ENCODE measurements around the gene NSG2. TPM values are rescaled to one million over a fixed set of nuclear protein-coding genes. Genes with fewer than 3 reads are reported as not detected.

NSG2 gene
- total RNA-seq, 1 experiment from 2014 or later: not detected

DNA sequence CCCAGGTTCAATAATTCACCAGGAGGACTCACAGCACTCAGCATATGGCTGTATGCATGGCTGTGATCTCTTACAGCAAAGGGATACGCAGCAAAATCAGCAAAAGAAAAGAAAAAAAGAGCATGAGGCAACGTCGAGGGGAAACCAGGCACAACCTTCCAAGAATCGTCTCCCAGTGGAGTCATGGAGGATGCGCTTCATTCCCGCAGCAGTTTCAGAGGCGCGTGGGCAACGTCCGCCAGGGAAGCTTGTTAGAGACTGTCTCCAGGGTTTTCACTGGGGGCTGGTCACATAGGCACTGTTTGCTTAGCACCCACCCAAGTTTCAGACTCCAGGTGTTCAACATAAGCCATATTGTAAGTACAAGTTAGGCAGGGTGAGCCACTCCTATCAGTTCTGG, 44.6 kb downstream of the NSG2 start:
- H4K8ac ChIP-seq (replicated peaks; ENCODE audit: insufficient read length, low read depth, low read length): no peak overlapping the region
- H3K4me1 ChIP-seq (ENCODE audit: insufficient read depth, low read length): no peaks in the 10 kb centered on the region
- H3K79me2 ChIP-seq (ENCODE audit: insufficient read depth, low read length): no peaks in the 10 kb centered on the region
- no peak overlapping the region for H3T11ph ChIP-seq (ENCODE audit: low read length)
- H2BK120ac ChIP-seq (ENCODE audit: low read depth, low read length, poor library complexity, severe bottlenecking): no peak overlapping the region
- H3K23ac ChIP-seq (ENCODE audit: insufficient read length, low read depth, low read length): no peak overlapping the region
- H4K5ac ChIP-seq (ENCODE audit: insufficient read length, low read depth, low read length): no peak overlapping the region
- H3K27me3 ChIP-seq (ENCODE audit: insufficient read depth, low read length): no peaks in the 10 kb centered on the region
- H2AFZ ChIP-seq (ENCODE audit: low read length): no peak overlapping the region
- no peak overlapping the region for H3K9ac ChIP-seq (ENCODE audit: extremely low read depth, insufficient read length, low read length)
- no peak overlapping the region for H2AK5ac ChIP-seq (ENCODE audit: insufficient read length, low read length)
- Mint-ChIP-seq H3K4me3 (no peak overlapping the region), H3K27me3 (ENCODE audit: low read depth) (peaks cover 16% of the 10 kb centered on the region), H3K27ac (peak overlapping the region in 1 of 3 experiments; percentile 92; a peak in 2 of 7 replicates), H3K36me3 (ENCODE audit: insufficient read depth in 1 of 3, low read depth in 3 of 3) (no peaks in the 10 kb centered on the region), H3K4me1 (no peaks in the 10 kb centered on the region; a peak in 1 of 4 replicates), H3K9me3 (no peaks in the 10 kb centered on the region; a peak in 1 of 5 replicates)
- H3K9me3 ChIP-seq (ENCODE audit: control insufficient read depth, low read depth, low read length): no peaks in the 10 kb centered on the region
- H3K79me1 ChIP-seq (ENCODE audit: insufficient read depth, low read depth, low read length, poor library complexity, severe bottlenecking): no peaks in the 10 kb centered on the region
- no peak overlapping the region for H2BK15ac ChIP-seq (ENCODE audit: low read depth, low read length)
- DNase-seq: no peak
- no peak overlapping the region for H2BK5ac ChIP-seq (ENCODE audit: insufficient read length, low read length)
- H3K14ac ChIP-seq (ENCODE audit: insufficient read depth, low read length): no peak overlapping the region; the same call in 1 of the 2 replicates
- no peak overlapping the region for H2BK12ac ChIP-seq (ENCODE audit: insufficient read length, low read depth, low read length)
- no peak overlapping the region for H3K18ac ChIP-seq (ENCODE audit: insufficient read length, low read depth, low read length)
- H4K91ac ChIP-seq (ENCODE audit: insufficient read length, low read depth, low read length): no peak overlapping the region
- no peak overlapping the region for H2BK20ac ChIP-seq (ENCODE audit: low read depth, low read length, poor library complexity, severe bottlenecking)
- H3K4ac ChIP-seq (ENCODE audit: low read depth, low read length): no peak overlapping the region
- H3K4me2 ChIP-seq (ENCODE audit: insufficient read depth, insufficient read length, low read length): no peak overlapping the region
- no peaks in the 10 kb centered on the region for H4K20me1 ChIP-seq (ENCODE audit: control insufficient read depth, insufficient read depth, insufficient read length)
- no peak overlapping the region for H3K27ac ChIP-seq (ENCODE audit: insufficient read length, low read depth, low read length)
- TF ChIP-seq, protein P1, sequence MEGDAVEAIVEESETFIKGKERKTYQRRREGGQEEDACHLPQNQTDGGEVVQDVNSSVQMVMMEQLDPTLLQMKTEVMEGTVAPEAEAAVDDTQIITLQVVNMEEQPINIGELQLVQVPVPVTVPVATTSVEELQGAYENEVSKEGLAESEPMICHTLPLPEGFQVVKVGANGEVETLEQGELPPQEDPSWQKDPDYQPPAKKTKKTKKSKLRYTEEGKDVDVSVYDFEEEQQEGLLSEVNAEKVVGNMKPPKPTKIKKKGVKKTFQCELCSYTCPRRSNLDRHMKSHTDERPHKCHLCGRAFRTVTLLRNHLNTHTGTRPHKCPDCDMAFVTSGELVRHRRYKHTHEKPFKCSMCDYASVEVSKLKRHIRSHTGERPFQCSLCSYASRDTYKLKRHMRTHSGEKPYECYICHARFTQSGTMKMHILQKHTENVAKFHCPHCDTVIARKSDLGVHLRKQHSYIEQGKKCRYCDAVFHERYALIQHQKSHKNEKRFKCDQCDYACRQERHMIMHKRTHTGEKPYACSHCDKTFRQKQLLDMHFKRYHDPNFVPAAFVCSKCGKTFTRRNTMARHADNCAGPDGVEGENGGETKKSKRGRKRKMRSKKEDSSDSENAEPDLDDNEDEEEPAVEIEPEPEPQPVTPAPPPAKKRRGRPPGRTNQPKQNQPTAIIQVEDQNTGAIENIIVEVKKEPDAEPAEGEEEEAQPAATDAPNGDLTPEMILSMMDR (conservative IDR thresholded peaks at IDR 0.05): no peak
- H3K23me2 ChIP-seq (ENCODE audit: insufficient read length, low read depth, low read length, poor library complexity, severe bottlenecking): no peaks in the 10 kb centered on the region
- WGBS (ENCODE audit: extremely low coverage, insufficient read length, low lambda C conversion rate): no CpG with 5 or more reads among the region's 10 CpGs
- no peak overlapping the region for H3K56ac ChIP-seq (ENCODE audit: insufficient read length, low read depth, low read length)
